Measurements from ENCODE around the gene ALX3.

The ALX3 gene

GRCh38 chr1:110056285-110056683 lies 14.2 kb downstream of the ALX3 start:
- in situ Hi-C loops (cut with HindIII; ENCODE audit: low sequenced_read_pairs) = no loop called here
- H3K4me3 ChIP-seq (ENCODE audit: low read depth, low read length) = no peak overlapping the region
- no peak for TF ChIP-seq CTCF (IDR thresholded peaks at IDR 0.05; ENCODE audit: low read depth, low read length)
- no peak for DNase-seq (ENCODE audit: low read depth, low spot score)

GRCh38 chr1:110055493-110056284 lies 14.8 kb downstream of the ALX3 start:
- TF ChIP-seq CTCF (IDR thresholded peaks at IDR 0.05; ENCODE audit: low read depth, low read length) = no peak
- H3K4me3 ChIP-seq (ENCODE audit: low read depth, low read length) = no peak overlapping the region
- DNase-seq (ENCODE audit: low read depth, low spot score) = no peak
- in situ Hi-C loops (cut with HindIII; ENCODE audit: low sequenced_read_pairs) = no loop called here

GRCh38 chr1:110053552-110054428 lies 16.7 kb downstream of the ALX3 start:
- in situ Hi-C loops (cut with HindIII; ENCODE audit: low sequenced_read_pairs) = no loop called here
- peak; percentile 99 for TF ChIP-seq CTCF (IDR thresholded peaks at IDR 0.05; ENCODE audit: low read depth, low read length)
- DNase-seq (ENCODE audit: low read depth, low spot score) = no peak
- H3K4me3 ChIP-seq (ENCODE audit: low read depth, low read length) = no peak overlapping the region

- H3K4me3 ChIP-seq (ENCODE audit: low read depth, low read length) = no peak overlapping the region
- in situ Hi-C loops (cut with HindIII; ENCODE audit: low sequenced_read_pairs) = no loop called here
- TF ChIP-seq CTCF (IDR thresholded peaks at IDR 0.05; ENCODE audit: low read depth, low read length) = no peak
- no peak for DNase-seq (ENCODE audit: low read depth, low spot score)
These were observed 19.2 kb downstream of the ALX3 start for GRCh38 chr1:110051262-110051648.

GRCh38 chr1:110050602-110051261 lies 19.7 kb downstream of the ALX3 start:
- no peak for DNase-seq (ENCODE audit: low read depth, low spot score)
- TF ChIP-seq CTCF (IDR thresholded peaks at IDR 0.05; ENCODE audit: low read depth, low read length) = no peak
- in situ Hi-C loops (cut with HindIII; ENCODE audit: low sequenced_read_pairs) = no loop called here

GRCh38 chr1:110049801-110050601 lies 20.5 kb downstream of the ALX3 start:
- in situ Hi-C loops (cut with HindIII; ENCODE audit: low sequenced_read_pairs) = no loop called here
- no peak for TF ChIP-seq CTCF (IDR thresholded peaks at IDR 0.05; ENCODE audit: low read depth, low read length)

More at GRCh38 chr1:110050602-110051261, 19.7 kb downstream of the ALX3 start:
- no peak overlapping the region for H3K4me3 ChIP-seq (ENCODE audit: low read depth, low read length)

More at GRCh38 chr1:110049801-110050601, 20.5 kb downstream of the ALX3 start:
- H3K4me3 ChIP-seq (ENCODE audit: low read depth, low read length) = no peak overlapping the region
- no peak for DNase-seq (ENCODE audit: low read depth, low spot score)

All from astrocyte of the spinal cord (primary cell).